ENCODE measurements around the gene BCAS4. TPM values are rescaled to one million over a fixed set of nuclear protein-coding genes. Genes with fewer than 3 reads are reported as not detected.

Gene BCAS4
- total RNA-seq, 3 donors from 2014 or later (not counting 1 experiment from before 2014, with no cell fraction given), result 7.7 to 13.5 (median 10.5) TPM

- Mint-ChIP-seq H3K36me3 (no peaks in the 10 kb centered on the region), H3K4me1 (peaks cover 13 to 21% of the 10 kb centered on the region in 2 donors), H3K4me3 (no peak overlapping the region), H3K9me3 (no peaks in the 10 kb centered on the region), H3K27ac (no peak overlapping the region), H3K27me3 (ENCODE audit: low read depth in 2 of 2) (no peaks in the 10 kb centered on the region)
- Histone ChIP-seq H3K27me3 (ENCODE audit: control insufficient read depth, insufficient read depth, low read length) (no peaks in the 10 kb centered on the region), H3K4me1 (ENCODE audit: control insufficient read depth, insufficient read depth, low read length) (peaks cover 28% of the 10 kb centered on the region), H3K36me3 (ENCODE audit: control insufficient read depth, insufficient read depth, low read length) (no peaks in the 10 kb centered on the region), H3K27ac (ENCODE audit: low read length) (no peak overlapping the region), H3K9me3 (ENCODE audit: control insufficient read depth, insufficient read depth, low read length) (no peaks in the 10 kb centered on the region), H3K4me3 (ENCODE audit: low read length) (no peak overlapping the region)
- 69% methylated on average over 8 of the region's 9 CpGs for WGBS (ENCODE audit: insufficient coverage)
- ATAC-seq (no peak), DNase-seq (no peak)
- intact Hi-C loops (cut with micrococcal nuclease), result no loop called here
- TF ChIP-seq, protein P1, sequence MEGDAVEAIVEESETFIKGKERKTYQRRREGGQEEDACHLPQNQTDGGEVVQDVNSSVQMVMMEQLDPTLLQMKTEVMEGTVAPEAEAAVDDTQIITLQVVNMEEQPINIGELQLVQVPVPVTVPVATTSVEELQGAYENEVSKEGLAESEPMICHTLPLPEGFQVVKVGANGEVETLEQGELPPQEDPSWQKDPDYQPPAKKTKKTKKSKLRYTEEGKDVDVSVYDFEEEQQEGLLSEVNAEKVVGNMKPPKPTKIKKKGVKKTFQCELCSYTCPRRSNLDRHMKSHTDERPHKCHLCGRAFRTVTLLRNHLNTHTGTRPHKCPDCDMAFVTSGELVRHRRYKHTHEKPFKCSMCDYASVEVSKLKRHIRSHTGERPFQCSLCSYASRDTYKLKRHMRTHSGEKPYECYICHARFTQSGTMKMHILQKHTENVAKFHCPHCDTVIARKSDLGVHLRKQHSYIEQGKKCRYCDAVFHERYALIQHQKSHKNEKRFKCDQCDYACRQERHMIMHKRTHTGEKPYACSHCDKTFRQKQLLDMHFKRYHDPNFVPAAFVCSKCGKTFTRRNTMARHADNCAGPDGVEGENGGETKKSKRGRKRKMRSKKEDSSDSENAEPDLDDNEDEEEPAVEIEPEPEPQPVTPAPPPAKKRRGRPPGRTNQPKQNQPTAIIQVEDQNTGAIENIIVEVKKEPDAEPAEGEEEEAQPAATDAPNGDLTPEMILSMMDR (IDR thresholded peaks at IDR 0.05), result no peak
These were observed 18.9 kb downstream of the BCAS4 start for GRCh38 chr20:50813801-50814200.

DNA sequence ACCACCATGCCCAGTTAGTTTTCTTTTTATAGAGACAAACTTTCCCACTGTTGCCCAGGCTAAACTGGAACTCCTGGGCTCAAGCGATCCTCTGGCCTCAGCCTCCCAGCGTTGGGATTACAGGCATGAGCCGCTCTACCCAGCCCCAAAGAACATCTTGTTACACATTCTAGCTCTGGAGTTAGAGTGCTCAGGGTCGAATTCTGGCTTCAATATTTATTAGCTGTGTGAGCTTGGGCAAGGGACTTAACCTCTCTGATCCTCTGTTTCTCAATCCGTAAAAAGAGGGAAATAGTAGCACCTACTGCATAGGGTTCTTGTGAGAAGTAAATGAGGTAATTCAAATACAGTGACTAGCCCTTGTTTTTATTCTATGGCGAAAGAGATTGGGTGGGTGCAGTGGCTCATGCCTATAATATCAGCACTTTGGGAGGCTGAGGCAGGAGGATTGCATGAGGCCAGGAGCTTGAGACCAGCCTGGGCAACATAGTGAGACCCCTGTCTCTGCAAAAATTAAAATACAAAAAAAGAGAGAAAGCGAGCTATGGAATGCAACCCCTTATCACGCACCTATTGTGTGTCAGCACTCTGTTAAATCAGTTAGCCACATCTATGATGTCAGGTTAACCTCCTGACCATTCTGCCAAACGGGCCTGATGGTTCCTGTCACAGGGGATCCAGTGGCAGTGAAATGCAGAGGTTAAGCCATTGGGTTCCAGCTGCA is 19.7 kb downstream of the BCAS4 start:
- H3K27me3 Mint-ChIP-seq (ENCODE audit: low read depth in 2 of 2), result no peaks in the 10 kb centered on the region
- Histone ChIP-seq H3K27ac (ENCODE audit: low read length) (no peak overlapping the region), H3K27me3 (ENCODE audit: control insufficient read depth, insufficient read depth, low read length) (no peaks in the 10 kb centered on the region), H3K4me3 (ENCODE audit: low read length) (no peak overlapping the region), H3K36me3 (ENCODE audit: control insufficient read depth, insufficient read depth, low read length) (no peaks in the 10 kb centered on the region), H3K4me1 (ENCODE audit: control insufficient read depth, insufficient read depth, low read length) (peaks cover 35% of the 10 kb centered on the region), H3K9me3 (ENCODE audit: control insufficient read depth, insufficient read depth, low read length) (no peaks in the 10 kb centered on the region)
- ATAC-seq, result no peak
- no peaks in the 10 kb centered on the region for H3K9me3 Mint-ChIP-seq
- intact Hi-C loops (cut with micrococcal nuclease), result no loop called here
- TF ChIP-seq, protein P1 (IDR thresholded peaks at IDR 0.05), result no peak
- H3K27ac Mint-ChIP-seq, result peak overlapping the region in 1 of 2 donors; percentile 49
- 77% methylated on average over 9 of the region's 9 CpGs for WGBS (ENCODE audit: insufficient coverage)
- no peaks in the 10 kb centered on the region for H3K36me3 Mint-ChIP-seq
- H3K4me1 Mint-ChIP-seq, result peaks cover 13 to 22% of the 10 kb centered on the region in 2 donors
- no peak for DNase-seq
- no peak overlapping the region for H3K4me3 Mint-ChIP-seq

DNA sequence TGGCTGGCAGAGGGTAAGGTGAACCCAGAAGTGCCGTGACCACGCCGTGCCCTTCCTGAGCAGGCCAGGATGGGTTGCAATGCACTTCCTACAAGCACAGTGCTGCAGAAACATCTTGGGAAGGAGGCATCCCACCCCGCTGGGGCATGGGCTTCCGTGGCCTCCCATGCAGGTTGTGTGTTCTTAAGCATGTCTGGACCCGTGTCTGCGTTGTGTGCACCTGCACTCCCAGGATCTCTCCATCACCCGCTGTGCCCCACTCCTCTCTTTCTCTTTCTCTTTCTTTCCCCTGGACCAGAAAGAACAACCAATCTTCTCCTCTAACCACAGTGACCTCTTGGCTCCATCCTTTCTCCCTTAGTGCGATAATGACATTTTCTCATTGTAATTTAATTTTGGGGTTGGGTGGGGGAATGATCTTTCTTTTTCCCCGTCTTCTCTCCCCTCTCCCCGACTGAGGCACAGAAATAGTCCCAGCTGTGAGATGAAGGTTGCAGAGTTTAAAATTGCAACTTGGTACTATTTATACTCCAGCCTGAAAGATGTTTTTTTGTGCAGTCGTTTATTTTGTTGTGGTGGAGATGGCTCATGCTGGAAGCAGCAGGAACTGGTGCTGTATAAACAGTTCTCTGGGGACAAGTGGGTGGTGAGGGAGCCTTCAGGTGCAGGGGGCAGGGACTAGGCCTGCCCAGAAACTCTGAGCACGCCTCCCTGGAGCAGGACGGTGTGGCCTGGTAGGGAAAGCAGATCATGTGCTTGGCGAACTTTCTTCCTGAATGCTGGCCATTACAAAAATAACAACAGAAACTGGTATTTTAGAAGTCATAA is 20.5 kb downstream of the BCAS4 start:
- WGBS (ENCODE audit: insufficient coverage), result 25% methylated on average over 11 of the region's 15 CpGs
- no peak overlapping the region for H3K4me3 Mint-ChIP-seq
- TF ChIP-seq, protein P1 (IDR thresholded peaks at IDR 0.05), result no peak
- Histone ChIP-seq H3K27me3 (ENCODE audit: control insufficient read depth, insufficient read depth, low read length) (no peaks in the 10 kb centered on the region), H3K4me1 (ENCODE audit: control insufficient read depth, insufficient read depth, low read length) (peaks cover 39% of the 10 kb centered on the region), H3K9me3 (ENCODE audit: control insufficient read depth, insufficient read depth, low read length) (no peaks in the 10 kb centered on the region), H3K27ac (ENCODE audit: low read length) (no peak overlapping the region), H3K36me3 (ENCODE audit: control insufficient read depth, insufficient read depth, low read length) (no peaks in the 10 kb centered on the region), H3K4me3 (ENCODE audit: low read length) (no peak overlapping the region)
- no peak for ATAC-seq
- intact Hi-C loops (cut with micrococcal nuclease), result no loop called here
- H3K4me1 Mint-ChIP-seq, result peaks cover 21 to 29% of the 10 kb centered on the region in 2 donors
- no peaks in the 10 kb centered on the region for H3K9me3 Mint-ChIP-seq
- H3K36me3 Mint-ChIP-seq, result no peaks in the 10 kb centered on the region
- H3K27me3 Mint-ChIP-seq (ENCODE audit: low read depth in 2 of 2), result no peaks in the 10 kb centered on the region
- H3K27ac Mint-ChIP-seq, result peak overlapping the region in 1 of 2 donors; percentile 49
- DNase-seq, result peak in 1 of 2 donors; percentile 26

Data from natural killer cell (primary cell).